RWPE1 (cell line): ENCODE data around the gene TOMM5.

Experiments
- CTCF ChIA-PET: fragments of 350-600 bp; sonication (Branson Sonifier 250); formaldehyde crosslinking; extraction: SDS; loops from one replicate; lab custom pipeline; 2021; lab: Yijun Ruan, JAX
- POLR2A ChIA-PET: fragments of 400-600 bp; formaldehyde crosslinking; extraction: SDS; loops from one replicate; lab custom pipeline; 2020; ENCODE audit warnings: antibody characterized with exemption; ENCODE audit not compliant: low non-redundant PET; lab: Yijun Ruan, JAX
- DNase-seq: peaks from one replicate; pipeline ENCODE4 v3.0.0; 2012; ENCODE audit warnings: low spot score
- H3K27ac ChIP-seq: fragments of 450-650 bp; 2 replicates; pipeline ENCODE4 v1.5.1; 2017
- TF ChIP-seq, protein P1 (sequence below): fragments of 450-650 bp; conservative IDR thresholded peaks from 2 replicates; pipeline ENCODE4 v1.5.1; 2017; ENCODE audit warnings: low read depth, mild to moderate bottlenecking

The TOMM5 gene

DNA sequence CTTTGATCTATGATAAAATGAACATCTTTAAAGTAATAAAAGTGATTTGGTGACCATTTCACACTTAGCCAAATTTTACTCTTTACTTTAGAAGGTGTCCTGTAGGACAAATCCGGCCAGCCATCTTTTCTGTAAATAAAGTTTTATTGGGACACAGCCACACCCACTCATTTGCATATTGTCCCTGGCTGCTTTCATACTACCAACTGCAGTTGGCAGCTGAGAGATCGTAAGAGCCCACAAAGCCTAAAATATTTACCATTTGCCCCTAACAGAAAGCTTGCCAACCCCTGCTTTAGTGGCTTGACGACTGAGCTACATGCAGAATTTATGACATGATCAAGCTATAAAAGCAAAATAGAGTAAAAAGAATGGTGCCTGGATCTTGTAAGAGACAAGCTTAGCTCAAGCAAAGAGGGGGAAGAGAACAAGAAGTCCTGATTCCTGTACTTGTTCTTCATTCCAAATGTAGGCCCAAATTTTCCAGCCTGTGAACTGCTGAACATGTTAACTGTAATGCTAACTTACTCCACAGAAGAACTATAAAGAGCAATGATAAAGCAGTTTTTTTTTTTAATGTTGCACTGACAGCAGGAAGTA is 8.8 kb downstream of the TOMM5 start:
- TF ChIP-seq, protein P1, sequence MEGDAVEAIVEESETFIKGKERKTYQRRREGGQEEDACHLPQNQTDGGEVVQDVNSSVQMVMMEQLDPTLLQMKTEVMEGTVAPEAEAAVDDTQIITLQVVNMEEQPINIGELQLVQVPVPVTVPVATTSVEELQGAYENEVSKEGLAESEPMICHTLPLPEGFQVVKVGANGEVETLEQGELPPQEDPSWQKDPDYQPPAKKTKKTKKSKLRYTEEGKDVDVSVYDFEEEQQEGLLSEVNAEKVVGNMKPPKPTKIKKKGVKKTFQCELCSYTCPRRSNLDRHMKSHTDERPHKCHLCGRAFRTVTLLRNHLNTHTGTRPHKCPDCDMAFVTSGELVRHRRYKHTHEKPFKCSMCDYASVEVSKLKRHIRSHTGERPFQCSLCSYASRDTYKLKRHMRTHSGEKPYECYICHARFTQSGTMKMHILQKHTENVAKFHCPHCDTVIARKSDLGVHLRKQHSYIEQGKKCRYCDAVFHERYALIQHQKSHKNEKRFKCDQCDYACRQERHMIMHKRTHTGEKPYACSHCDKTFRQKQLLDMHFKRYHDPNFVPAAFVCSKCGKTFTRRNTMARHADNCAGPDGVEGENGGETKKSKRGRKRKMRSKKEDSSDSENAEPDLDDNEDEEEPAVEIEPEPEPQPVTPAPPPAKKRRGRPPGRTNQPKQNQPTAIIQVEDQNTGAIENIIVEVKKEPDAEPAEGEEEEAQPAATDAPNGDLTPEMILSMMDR: no peak
- H3K27ac ChIP-seq: no peak overlapping the region
- no peak for DNase-seq
- CTCF ChIA-PET: interaction anchor here (0.7 to 1.5 kb wide), 4 partner anchors 9 to 98 kb away, joined by 3 to 5 read pairs (median 3); partner anchors contain the start of genes FRMPD1 and TOMM5
- POLR2A ChIA-PET: no interaction called here

DNA sequence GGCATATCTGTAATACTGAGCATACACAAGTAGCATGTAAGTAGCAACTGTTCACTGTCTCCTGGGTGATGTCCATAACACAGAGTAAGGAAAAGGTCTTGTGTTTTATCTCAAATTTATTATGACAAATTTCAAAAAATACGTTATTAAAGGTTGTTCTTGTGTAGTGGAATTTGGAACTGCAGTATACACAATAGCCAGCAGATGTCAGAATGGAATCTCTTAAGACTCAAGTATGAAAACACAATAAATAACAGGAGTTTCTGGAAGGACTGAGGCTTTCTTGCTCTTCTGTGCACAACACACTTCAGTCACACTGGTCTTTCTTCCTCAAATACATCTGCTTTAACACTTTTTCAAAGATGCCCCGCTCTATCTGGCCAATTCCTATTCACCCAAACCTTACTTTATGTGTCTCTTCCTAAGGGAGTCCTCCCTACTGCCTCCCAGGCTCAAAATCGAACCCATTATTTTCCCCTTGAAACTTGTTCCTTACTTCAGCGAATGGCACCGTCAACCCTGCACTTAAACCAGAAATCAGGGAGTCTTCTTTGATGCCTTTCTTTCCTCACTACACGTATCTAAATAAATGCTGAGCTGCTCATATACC is 9.7 kb downstream of the TOMM5 start:
- CTCF ChIA-PET: interaction anchor here (0.7 to 1.5 kb wide), 6 partner anchors 9 to 97 kb away, joined by 3 to 5 read pairs (median 3); partner anchors contain the start of genes FRMPD1 and TOMM5
- no peak overlapping the region for H3K27ac ChIP-seq
- DNase-seq: peak; percentile 27
- POLR2A ChIA-PET: no interaction called here
- TF ChIP-seq, protein P1: peak; percentile 78

DNA sequence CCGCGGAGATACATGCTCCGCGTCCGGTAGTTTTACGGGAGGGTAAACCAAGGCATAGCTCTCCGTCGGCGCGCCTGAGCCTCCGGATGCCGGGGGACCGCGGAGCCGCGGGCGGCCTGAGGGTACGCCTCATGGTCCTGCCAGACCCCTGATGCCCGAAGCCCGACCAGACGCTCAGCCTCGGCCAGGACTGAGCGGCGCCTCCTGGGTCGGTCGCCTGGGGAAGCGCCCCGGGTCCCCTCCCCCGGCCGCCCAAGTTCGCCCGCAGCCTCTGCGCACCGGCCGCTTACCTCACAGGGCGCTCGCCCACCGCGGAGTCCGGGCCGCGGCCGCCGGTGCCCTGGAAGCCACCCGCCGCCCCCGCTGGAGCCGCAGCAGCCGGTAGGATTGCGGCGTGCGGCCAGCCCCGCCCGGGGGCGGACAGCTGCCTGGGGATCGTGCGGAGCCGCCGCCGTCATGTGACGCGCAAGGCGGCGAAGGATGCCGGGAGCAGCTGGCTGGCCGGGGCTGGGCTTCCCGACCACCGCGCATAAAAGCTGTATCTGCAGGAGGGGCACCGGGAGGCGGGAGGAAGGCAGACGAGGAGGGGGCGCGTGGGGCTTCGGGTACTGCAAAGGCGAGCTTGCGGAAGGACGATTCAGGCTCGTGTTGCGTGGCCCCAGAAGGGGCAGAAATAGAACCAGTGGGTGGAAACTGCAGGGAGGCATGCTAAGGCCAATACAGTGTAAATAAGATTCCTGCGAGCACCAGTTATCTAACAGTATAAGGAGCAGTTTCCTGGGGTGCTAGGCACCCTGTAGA is 16.3 kb downstream of the TOMM5 start, which contains the start of gene FBXO10:
FBXO10 (minus strand) TSS at position 460 of the 801 bp plus-strand sequence. CDS start 34,612 bp downstream, outside the sequence.
- ChIA-PET CTCF (interaction anchor here (0.7 kb wide), 3 partner anchors 11 to 943 kb away, joined by 3 read pairs; no protein-coding TSS in a partner anchor), POLR2A (interaction anchor here (0.7 kb wide), 1 partner anchor 24 kb away, joined by 3 read pairs; no protein-coding TSS in a partner anchor)
- peak within 1 kb of the TSS; percentile 76 for H3K27ac ChIP-seq
- TF ChIP-seq, protein P1: no peak
- DNase-seq: peak; percentile 73

DNA sequence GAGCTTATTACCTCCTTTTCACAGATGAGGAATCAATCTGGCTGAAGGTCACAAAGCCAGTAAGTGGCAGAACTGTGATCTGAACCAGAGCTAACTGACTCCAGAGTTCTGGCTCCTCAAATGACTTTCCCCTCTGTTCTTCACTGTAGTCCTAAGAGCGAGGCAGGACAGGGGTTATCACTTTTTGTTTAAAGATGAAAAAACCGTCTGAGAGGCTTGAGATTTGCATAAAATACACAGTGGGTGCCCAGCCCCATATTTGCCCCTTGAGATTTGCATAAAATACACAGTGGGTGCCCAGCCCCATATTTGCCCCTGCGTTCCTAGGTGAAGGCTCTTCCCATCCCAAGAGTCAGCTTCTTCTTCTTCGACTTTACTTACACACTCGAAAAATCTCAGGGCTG is 16.9 kb downstream of the TOMM5 start:
- TF ChIP-seq, protein P1: no peak
- H3K27ac ChIP-seq: peak overlapping the region; percentile 76
- DNase-seq: no peak
- ChIA-PET POLR2A (no interaction called here), CTCF (interaction anchor here (0.7 kb wide), 4 partner anchors 10 to 943 kb away, joined by 3 to 4 read pairs (median 3); no protein-coding TSS in a partner anchor)

- ChIA-PET CTCF (interaction anchor here (0.6 to 0.8 kb wide), 5 partner anchors 9 to 694 kb away, joined by 3 to 4 read pairs (median 4); no protein-coding TSS in a partner anchor), POLR2A (interaction anchor here (0.7 kb wide), 1 partner anchor 9 kb away, joined by 4 read pairs; no protein-coding TSS in a partner anchor)
- DNase-seq: no peak
- H3K27ac ChIP-seq: no peak overlapping the region
- TF ChIP-seq, protein P1: no peak
Observed at GRCh38 chr9:37575001-37575400, 17.4 kb downstream of the TOMM5 start.
